ENCODE data around the gene MYCBP. TPM values are rescaled to one million over a fixed set of nuclear protein-coding genes. Genes with fewer than 3 reads are reported as not detected.

The MYCBP gene
- total RNA-seq, 1 experiment from 2014 or later: 33.1 TPM

- Histone ChIP-seq H2AFZ (ENCODE audit: low read length) (no peak overlapping the region), H3K18ac (ENCODE audit: insufficient read length, low read depth, low read length) (no peak overlapping the region), H2BK120ac (ENCODE audit: low read depth, low read length, poor library complexity, severe bottlenecking) (no peak overlapping the region), H2BK20ac (ENCODE audit: low read depth, low read length, poor library complexity, severe bottlenecking) (no peak overlapping the region), H3K23ac (ENCODE audit: insufficient read length, low read depth, low read length) (no peak overlapping the region), H3K27me3 (ENCODE audit: insufficient read depth, low read length) (no peaks in the 10 kb centered on the region), H4K91ac (ENCODE audit: insufficient read length, low read depth, low read length) (no peak overlapping the region), H3K14ac (ENCODE audit: insufficient read depth, low read length) (no peak overlapping the region), H4K5ac (ENCODE audit: insufficient read length, low read depth, low read length) (no peak overlapping the region), H3K56ac (ENCODE audit: insufficient read length, low read depth, low read length) (no peak overlapping the region), H3K79me2 (ENCODE audit: insufficient read depth, low read length) (no peaks in the 10 kb centered on the region), H3K27ac (ENCODE audit: insufficient read length, low read depth, low read length) (no peak overlapping the region), H2BK5ac (ENCODE audit: insufficient read length, low read length) (no peak overlapping the region), H2BK15ac (ENCODE audit: low read depth, low read length) (no peak overlapping the region), H3K9me3 (ENCODE audit: control insufficient read depth, low read depth, low read length) (no peaks in the 10 kb centered on the region), H3K4me1 (ENCODE audit: insufficient read depth, low read length) (no peaks in the 10 kb centered on the region), H4K20me1 (ENCODE audit: control insufficient read depth, insufficient read depth, insufficient read length) (no peaks in the 10 kb centered on the region), H4K8ac (replicated peaks; ENCODE audit: insufficient read length, low read depth, low read length) (no peak overlapping the region), H3T11ph (ENCODE audit: low read length) (no peak overlapping the region), H3K79me1 (ENCODE audit: insufficient read depth, low read depth, low read length, poor library complexity, severe bottlenecking) (no peaks in the 10 kb centered on the region), H3K4me2 (ENCODE audit: insufficient read depth, insufficient read length, low read length) (no peak overlapping the region), H2BK12ac (ENCODE audit: insufficient read length, low read depth, low read length) (no peak overlapping the region), H2AK5ac (ENCODE audit: insufficient read length, low read length) (no peak overlapping the region), H3K23me2 (ENCODE audit: insufficient read length, low read depth, low read length, poor library complexity, severe bottlenecking) (no peaks in the 10 kb centered on the region), H3K9ac (ENCODE audit: extremely low read depth, insufficient read length, low read length) (no peak overlapping the region), H3K4ac (ENCODE audit: low read depth, low read length) (no peak overlapping the region)
- TF ChIP-seq CTCF (conservative IDR thresholded peaks at IDR 0.05): no peak
- no peak for DNase-seq
- Mint-ChIP-seq H3K36me3 (ENCODE audit: insufficient read depth in 1 of 3, low read depth in 3 of 3) (peaks cover 14 to 48% (median 40%) of the 10 kb centered on the region in 3 experiments; a peak in 6 of 7 replicates), H3K9me3 (no peaks in the 10 kb centered on the region), H3K4me3 (no peak overlapping the region), H3K27me3 (ENCODE audit: low read depth) (no peaks in the 10 kb centered on the region), H3K27ac (no peak overlapping the region), H3K4me1 (0 out of 4 replicates have a peak, but pooled peaks cover 0 to 2% of the 10 kb centered on the region in 2 experiments)
- WGBS (ENCODE audit: extremely low coverage, insufficient read length, low lambda C conversion rate): no CpG with 5 or more reads among the region's 4 CpGs
Observed at GRCh38 chr1:38852780-38853179, 20.4 kb downstream of the MYCBP start.
